NCI-H748 (cell line): ENCODE data around the gene OR1K1.
"Not testable (repeated sequence)": the region's sequence is repeated elsewhere in the genome, so short reads cannot be mapped to it uniquely, and the experiment has no call there.

Experiments
- DNase-seq: peaks from one replicate; lab custom pipeline; 2025; ENCODE audit not compliant: unreplicated experiment; lab: John Stamatoyannopoulos, UW

Gene OR1K1

DNA sequence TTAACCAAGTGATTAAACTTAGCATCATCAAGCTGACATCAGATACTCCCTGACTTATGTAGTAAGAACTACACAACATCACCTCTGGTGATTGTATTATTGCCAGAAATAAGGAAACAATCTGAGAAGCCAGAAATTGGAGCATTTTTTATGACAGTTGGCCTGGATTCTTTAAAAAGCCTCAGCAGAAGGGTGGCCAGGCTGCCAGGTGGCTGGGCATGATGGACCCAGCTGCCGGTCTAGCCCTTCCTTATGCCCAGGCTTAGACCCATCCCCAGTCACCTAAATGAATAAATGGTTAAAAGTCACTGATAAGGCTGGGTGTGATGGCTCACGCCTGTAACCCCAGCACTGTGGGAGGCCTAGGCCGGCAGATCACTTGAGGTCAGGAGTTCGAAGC, 12.8 kb downstream of the OR1K1 start:
- DNase-seq, result no peak

DNA sequence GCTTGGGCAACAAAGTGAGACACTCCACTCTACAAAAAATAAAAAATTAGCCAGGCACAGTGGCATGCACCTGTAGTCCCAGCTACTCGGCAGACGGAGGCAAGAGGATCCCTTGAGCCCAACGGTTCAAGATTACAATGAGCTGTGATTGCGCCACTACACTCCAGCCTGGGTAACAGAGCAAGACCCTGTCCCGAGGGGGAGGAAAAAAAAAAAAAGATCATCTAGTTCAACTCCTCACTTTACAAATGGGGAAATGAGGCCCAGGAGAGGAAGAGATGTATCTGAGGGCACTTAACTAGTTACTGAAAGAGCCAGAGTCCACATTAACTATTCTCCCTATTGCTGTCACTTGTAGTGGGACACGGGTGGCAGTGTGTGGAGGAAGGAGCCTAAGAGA, 14.6 kb downstream of the OR1K1 start:
- DNase-seq, result no peak

DNA sequence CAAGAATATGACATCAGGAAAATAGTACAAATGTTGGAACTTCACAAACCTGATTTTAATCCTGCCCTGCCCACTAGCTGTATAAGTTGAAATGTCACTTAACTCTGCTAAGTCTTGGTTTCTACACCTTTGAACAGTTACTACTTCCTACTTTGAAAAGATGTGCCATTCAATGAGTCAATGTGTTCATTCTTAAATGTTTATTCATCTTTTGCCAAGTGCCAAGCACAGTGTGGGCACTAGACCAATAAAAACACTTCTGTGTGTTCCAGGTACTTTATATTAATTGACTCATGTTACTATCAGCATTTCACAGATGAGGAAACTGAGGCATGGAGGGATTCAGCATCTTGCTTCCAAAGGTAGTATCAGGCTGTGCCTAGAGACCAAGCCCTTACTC, 15.6 kb downstream of the OR1K1 start:
- DNase-seq, result no peak

DNA sequence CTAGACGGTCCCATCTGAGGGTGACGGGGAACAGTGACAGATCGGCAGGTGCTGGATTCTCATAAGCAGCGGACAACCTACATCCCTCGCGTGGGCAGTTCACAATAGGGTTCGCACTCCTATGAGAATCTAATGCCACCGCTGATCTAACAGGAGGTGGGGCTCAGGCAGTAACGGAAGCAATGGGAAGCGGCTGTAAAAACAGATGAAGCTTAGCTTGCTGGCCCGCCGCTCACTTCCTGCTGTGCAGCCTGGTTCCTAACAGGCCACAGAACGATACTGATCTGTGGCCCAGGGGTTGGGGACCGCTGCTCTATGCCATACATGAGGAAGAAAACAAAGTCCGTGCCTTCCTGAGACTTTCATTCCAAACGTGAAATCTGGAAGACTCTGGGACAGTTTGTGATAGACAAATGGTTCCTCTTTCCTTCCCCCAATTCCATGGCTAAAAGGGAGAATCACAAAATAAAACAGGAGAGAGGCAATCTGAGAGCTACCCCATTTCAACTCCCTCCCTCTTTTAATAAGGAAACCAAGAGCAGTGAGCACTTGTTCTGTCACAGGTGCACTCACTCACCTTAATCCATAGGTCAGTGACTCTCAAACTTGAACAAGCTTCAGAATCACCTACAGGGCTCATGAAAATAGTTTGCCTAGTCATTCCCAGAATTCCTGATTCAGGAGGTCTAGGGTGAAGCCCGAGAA, 16.4 kb downstream of the OR1K1 start:
- no peak for DNase-seq

DNA sequence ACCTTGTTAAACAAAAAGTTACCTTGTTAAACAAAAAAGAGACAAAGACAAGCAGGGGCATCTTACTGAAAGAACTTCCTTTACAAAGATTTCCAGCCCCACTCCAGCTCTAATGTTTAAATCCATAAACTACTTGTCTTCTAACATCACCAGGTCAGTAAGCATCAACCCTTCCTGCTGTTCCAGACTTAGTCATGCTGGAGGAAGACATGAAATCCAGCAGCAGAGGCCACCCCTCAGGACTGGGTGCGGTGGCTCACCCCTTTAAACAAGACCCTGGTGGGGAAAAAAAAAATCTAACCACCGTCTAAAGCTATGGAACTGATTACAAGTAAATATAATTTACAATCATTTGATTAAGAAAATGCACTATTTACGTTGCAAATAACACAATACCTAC, 19.4 kb downstream of the OR1K1 start:
- no peak for DNase-seq

DNA sequence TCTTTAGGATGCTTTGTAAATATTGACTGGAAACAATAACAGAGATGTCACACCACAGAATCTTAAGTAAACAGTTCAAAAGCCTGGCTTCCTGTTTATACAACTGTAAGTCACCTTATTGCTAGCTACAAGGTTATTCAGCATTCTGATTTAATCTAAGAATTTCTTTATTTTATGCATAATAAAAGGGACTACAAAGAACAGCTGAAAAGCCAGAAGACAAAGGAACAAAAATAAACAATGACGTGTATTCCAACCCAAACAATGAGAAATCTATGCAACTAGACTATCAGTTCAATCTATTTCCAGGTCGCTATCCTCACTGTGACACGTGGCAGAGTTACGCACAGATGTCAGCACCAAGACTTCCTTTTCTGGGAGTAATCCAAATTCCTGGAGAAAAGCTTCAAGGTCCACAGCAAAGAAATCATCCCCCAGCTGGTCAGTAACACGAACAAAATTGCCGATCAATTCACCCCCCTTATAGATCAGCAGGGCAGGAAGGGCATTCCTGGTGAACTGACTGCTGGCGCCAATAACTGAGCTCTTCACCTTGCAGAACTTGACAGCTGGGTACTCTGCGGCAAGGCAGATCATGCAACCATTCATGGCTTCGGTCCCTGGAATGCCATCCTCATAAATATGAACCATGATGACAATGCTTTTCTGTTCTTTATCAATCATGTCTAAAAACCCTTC, 20.0 kb downstream of the OR1K1 start:
- no peak for DNase-seq

DNA sequence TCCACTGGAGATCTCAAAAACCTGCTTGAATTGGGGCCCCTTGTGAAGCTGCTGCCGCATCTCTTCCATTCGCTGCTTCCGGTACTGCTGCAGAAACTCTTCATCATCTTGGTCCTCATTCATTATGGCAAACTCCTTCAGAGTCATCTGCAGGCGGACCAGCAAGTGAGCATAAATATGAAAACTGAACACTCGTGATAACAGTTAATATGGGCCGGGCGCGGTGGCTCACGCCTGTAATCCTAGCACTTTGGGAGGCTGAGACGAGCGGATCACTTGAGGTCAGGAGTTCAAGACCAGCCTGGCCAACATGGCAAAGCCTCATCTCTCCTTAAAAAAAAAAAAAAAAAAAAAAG, 20.5 kb downstream of the OR1K1 start:
- DNase-seq, result no peak

DNA sequence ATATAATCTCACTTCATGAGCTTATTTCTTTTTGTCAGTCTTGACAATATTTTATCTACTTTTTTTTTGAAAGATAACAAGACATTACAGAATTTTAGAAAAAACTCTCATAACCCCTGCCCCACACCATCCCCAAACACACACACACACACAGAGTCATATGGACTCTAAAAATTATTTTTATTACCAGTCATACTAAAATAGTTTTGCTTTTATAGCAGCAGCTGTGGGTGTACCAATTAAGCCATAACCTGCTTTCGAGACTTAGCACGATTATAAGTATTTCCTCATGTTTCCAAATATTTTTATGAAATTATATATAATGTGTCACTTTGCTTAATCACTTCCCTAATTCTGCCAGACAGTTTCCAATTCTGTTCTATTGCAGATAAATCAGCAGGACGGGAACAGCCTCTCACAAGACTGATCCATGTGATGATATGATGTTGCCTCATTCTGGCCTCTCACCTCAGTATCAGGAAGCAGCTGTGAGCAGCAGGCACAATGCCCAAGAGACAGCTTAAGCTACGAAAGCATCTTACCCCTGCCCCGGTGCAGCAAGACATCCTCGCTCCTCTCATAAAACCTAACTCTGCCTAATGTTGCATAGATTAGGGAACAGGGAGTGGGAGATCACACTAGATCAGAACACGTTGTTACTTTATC, 21.5 kb downstream of the OR1K1 start:
- DNase-seq, result no peak

DNA sequence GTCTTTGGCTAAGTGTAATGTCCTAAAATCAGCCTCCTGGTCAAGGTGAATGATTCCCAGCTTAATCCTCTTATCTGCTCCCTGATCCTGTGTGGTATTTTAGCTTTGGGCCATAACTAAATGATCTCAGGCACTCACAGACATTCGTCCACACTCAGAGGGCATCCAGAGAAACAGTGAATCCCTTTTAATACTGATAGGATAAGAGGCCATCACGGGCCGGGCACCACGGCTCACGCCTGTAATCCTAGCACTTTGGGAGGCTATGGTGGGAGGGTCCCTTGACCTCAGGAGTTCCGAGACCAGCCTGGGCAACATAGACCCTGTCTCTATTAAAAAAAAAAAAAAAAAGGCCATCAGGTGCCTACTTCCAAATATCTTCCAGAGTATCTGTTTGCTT, 22.1 kb downstream of the OR1K1 start:
- DNase-seq, result no peak

DNA sequence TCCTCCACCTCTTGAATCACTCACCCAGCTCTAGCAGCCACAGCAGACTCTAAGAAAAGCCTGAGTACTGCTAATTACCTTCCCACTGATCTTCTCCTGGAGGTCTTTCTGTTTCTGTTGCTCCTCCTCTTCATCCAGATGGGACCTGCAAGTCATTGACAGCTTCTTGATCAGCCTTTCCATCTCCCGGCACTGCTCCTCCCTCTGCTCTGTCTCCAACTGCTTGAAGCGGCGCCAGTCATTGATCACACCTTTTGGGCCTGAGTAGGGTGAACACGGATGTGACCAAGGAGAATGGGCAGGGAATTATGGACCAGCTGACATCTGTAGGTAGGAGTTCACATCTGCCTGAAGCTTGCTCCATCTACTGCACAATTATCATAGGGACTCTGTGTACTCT, 23.0 kb downstream of the OR1K1 start:
- DNase-seq, result no peak

DNA sequence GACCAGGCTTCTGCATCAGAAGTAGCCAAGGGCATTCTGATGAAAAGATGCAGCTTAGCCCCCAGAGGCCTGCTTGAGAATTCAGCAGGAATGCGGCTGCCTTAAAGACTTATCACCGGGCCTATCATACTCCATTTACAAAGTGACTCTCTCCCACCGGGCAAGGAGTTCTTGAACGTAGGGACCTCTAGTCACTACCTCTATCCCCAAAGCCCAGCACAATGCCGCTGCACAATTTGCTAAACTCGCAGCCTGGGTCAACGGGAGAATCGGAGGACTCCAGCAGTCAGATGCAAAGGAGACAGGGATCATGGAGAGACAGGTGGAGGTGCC, 27.8 kb downstream of the OR1K1 start:
- no peak for DNase-seq

DNA sequence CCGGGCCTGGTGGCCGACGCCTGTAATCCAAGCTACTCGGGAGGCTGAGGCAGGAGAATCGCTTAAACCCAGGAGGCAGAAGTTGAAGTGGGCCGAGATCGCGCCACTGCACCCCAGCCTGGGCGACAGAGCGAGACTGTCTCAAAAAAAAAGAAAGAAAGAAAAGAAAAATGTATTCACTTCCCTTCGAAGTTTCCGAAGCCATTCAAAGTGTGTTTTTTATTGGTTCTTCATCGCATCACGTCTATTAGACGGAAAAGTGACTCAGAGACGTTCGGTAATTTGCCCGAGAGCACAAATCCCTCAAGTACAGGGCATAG, 29.0 kb downstream of the OR1K1 start:
- not testable (repeated sequence) for DNase-seq

DNA sequence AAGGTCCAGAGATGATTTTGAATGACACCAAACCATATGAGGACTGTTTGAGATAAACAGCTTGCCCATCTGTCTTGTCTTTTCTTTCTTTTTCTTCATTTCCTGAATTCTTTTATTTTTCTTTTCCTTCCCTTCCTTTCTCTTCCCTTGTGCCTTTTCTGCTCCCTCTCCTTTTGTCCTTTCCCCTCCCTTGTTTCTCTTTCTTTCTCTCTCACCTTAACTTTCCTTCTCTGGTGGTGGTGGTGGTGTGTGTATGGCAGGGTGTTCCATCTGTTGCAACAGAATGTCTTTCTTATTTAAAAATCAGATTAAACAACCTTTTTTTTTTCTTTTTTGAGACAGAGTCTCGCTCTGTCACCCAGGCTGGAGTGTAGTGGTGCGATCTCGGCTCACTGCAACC, 32.3 kb downstream of the OR1K1 start:
- DNase-seq, result no peak

DNA sequence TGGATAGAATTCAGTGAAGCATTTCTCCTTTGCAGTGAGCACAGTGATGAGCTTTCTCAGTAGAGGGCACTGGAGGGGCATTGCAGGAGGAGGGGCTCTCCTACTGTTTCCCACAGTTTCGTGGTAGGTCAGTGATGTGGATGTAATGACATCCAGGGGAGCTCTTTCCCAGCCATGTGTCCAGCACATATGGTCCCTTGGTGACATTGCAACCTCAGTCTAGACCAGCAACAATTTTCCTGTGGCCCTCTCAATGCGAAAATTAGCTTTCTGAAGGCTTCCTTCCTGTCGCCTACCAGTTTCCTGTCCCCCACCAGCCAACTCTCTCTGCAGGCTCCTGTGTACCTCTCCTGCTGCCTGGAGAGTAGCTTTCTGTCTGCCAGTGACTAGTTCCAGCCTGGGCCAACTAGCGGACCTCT, 35.4 kb downstream of the OR1K1 start:
- no peak for DNase-seq

DNA sequence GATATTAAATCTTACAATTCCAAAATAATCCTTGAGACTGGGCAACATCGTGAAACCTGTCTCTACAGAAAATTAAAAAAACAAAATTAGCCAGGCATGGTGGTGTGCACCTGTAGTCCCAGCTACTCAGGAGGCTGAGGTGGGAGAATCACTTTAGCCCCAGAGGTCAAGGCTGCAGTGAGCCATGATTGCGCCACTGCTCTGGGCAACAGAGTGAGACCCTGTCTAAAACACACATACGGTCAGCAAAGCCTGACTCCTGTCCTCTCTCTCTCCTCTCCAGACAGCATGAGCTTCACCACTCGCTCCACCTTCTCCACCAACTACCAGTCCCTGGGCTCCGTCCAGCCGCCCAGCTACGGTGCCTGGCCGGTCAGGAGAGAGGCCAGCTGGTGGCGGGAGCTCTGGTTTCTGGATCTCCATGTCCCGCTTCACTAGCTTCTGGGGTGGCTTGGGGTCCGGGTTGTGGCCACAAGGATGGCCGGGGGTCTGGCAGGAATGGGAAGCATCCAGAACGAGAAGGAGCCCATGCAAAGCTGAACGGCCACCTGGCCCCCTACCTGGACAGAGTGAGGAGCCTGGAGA, 37.4 kb downstream of the OR1K1 start:
- no peak for DNase-seq

DNA sequence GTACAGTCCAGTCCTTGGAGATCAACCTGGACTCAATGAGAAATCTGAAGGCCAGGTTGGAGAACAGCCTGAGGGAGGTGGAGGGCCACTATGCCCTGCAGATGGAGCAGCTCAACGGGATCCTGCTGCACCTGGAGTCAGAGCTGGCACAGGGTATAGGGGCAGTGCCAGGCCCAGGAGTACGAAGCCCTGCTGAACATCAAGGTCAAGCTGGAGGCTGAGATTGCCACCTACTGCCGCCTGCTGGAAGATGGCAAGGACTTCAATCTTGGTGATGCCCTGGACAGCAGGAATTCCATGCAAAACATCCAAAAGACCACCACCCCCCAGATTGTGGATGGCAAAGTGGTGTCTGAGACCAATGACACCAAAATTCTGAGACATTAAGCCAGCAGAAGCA, 38.5 kb downstream of the OR1K1 start:
- DNase-seq, result not testable (repeated sequence)

DNA sequence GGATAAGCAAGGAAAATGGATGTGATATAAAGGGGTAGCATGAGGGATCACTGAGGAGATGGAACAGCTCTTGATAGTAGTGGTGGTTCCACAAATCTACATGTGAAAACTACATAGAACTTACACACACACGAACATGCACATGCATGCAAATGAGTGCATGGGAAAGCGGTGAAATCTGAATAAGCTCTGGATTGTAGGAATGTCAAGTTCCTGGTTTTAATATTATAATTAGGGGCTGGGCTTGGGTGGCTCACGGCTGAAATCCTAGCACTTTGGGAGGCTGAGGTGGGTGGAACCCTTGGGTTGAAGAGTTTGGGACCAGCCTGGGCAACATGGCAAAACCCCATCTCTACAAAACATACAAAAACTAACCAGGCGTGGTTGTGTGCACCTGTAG, 41.6 kb downstream of the OR1K1 start:
- no peak for DNase-seq

DNA sequence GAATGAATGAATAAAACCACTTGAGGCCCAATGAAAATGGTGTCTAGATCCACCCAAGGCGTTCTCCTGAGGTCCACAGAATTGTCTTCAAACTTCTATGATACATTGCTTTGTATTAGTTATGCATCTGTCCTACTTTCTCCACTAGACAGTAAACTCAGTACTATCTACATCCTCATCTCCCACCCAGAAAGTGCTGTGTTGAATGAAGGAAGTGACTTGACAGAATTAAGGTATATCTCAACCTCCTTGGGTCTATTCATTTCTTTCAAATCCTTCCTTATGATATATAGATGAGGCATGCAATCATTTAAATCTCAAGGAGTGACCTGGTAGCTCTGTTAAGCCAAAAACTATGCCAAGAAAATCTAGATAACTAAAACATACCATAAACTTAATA, 44.2 kb downstream of the OR1K1 start:
- no peak for DNase-seq

DNA sequence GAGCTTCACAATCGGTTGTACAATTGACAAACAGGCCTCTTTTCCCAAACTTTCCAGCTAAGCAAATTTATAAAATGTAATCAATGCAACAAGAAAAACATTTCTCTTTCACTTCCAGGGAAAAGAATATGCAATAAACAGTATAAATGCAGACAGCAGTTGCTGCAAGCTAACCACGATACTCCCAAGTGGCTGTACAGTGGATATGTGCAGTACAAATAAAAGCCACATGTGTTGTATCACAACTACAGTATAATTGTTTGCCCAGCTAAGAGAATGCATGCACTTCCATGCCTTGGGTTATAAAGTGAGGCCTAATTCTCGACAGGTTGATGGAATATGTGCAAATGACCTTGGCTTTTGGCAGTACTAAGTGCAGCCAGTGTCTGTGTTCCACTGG, 45.2 kb downstream of the OR1K1 start:
- no peak for DNase-seq

DNA sequence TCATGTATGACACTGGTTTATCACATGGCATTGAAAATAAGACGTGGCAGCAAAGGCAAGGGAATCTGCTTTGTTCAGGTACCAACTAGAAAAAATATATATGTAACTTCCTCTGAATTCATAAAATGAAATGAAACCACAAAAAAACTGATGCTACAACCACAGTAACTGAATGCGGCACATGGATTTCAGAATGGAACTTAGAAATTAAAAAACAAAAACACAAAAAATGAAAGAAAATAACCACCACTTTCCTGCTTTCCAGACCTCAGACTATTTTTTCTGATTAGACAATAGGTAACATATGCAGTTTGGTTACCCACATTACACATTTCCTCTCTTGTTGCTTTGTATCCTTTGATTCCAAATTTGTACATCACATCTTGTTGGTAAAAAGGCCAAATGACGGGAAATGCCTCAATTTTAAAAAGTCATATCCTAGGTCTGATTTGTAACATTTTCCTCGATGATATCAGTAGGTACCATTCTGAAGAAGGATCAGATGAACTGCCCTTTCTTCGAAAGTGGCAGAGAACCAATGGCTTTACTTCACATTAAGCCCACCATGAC, 46.5 kb downstream of the OR1K1 start:
- DNase-seq, result no peak

DNA sequence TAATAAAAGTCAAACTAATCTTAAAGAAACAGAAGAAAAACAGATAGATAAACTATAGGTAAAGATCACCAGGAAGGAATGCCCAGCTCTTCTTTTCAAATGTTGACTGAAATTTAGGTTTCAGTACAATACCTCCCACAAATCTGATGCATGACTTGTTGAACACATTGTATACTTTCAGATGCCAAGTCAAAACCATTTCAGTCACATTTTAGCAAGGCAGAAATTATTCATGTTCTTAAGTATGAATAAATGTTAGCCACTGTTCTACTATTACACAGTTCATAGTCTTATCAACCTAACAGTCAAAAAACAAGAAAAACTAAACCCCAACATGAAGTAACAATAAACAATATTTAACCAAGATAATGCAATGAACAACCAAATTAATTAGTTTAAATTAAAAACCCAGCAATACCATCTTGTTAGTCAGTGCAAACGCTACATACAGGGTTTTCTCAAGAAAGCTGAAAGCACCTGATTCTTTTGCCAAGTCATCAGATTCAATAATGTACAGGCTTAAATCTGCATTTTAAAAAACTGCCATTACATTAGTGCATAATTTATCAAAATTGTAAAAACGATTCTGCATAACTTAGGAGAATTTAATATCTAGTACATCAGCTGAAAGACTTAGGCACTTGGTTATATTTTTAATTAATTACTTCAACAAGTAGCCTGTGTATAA, 48.5 kb downstream of the OR1K1 start:
- DNase-seq, result no peak
